Measurements from ENCODE around the gene CST9. TPM values are rescaled to one million over a fixed set of nuclear protein-coding genes. Genes with fewer than 3 reads are reported as not detected.

Gene CST9
- total RNA-seq = not detected in 2 replicates

GRCh38 chr20:23605867-23606651 lies at the start of gene CST9:
Gene CST9, minus strand, starts transcription at chr20:23605917. Its CDS starts 53 bp downstream, at chr20:23605864.

GRCh38 chr20:23637282-23638221 lies 31.8 kb upstream of the CST9 start, which contains the start of gene CST3:
Gene CST3, minus strand, starts transcription at chr20:23637955. Its CDS starts 93 bp downstream, at chr20:23637862.

GRCh38 chr20:23568320-23568970 lies 37.3 kb downstream of the CST9 start, which contains the start of gene CST9L:
Gene CST9L, minus strand, starts transcription at chr20:23568484. Its CDS starts 34 bp downstream, at chr20:23568450.

Other genes starting within 250 kb of the CST9 start
- 27.3 and 28.8 TPM in 2 replicates for gene GZF1, start 243.7 kb downstream of the CST9 start, total RNA-seq
- gene NAPB, start 184.4 kb downstream of the CST9 start, total RNA-seq = 7.3 TPM in 2 replicates
- not detected in 2 replicates for gene CSTL1, start 166.2 kb downstream of the CST9 start, total RNA-seq
- gene CST11, start 153.0 kb downstream of the CST9 start, total RNA-seq = 0.28 TPM in 1 of 2 replicates, not detected in the other
- not detected in 2 replicates for gene CST8, start 114.8 kb downstream of the CST9 start, total RNA-seq
- gene CST9L, start 37.4 kb downstream of the CST9 start, total RNA-seq = not detected in 2 replicates
- 114 and 136 TPM in 2 replicates for gene CST3, start 32.0 kb upstream of the CST9 start, total RNA-seq
- 0.43 TPM in 1 of 2 replicates, not detected in the other for gene CST4, start 83.1 kb upstream of the CST9 start, total RNA-seq
- gene CST1, start 145.0 kb upstream of the CST9 start, total RNA-seq = 0.28 TPM in 1 of 2 replicates, not detected in the other
- gene CST2, start 220.8 kb upstream of the CST9 start, total RNA-seq = 0.55 and 0.71 TPM in 2 replicates